ENCODE data around the gene PRKAR2B. TPM values are rescaled to one million over a fixed set of nuclear protein-coding genes. Genes with fewer than 3 reads are reported as not detected.

Gene PRKAR2B
- total and polyA plus RNA-seq, 2 experiments from 2014 or later = 48.8 to 50.6 TPM

- TF ChIP-seq, protein P1, sequence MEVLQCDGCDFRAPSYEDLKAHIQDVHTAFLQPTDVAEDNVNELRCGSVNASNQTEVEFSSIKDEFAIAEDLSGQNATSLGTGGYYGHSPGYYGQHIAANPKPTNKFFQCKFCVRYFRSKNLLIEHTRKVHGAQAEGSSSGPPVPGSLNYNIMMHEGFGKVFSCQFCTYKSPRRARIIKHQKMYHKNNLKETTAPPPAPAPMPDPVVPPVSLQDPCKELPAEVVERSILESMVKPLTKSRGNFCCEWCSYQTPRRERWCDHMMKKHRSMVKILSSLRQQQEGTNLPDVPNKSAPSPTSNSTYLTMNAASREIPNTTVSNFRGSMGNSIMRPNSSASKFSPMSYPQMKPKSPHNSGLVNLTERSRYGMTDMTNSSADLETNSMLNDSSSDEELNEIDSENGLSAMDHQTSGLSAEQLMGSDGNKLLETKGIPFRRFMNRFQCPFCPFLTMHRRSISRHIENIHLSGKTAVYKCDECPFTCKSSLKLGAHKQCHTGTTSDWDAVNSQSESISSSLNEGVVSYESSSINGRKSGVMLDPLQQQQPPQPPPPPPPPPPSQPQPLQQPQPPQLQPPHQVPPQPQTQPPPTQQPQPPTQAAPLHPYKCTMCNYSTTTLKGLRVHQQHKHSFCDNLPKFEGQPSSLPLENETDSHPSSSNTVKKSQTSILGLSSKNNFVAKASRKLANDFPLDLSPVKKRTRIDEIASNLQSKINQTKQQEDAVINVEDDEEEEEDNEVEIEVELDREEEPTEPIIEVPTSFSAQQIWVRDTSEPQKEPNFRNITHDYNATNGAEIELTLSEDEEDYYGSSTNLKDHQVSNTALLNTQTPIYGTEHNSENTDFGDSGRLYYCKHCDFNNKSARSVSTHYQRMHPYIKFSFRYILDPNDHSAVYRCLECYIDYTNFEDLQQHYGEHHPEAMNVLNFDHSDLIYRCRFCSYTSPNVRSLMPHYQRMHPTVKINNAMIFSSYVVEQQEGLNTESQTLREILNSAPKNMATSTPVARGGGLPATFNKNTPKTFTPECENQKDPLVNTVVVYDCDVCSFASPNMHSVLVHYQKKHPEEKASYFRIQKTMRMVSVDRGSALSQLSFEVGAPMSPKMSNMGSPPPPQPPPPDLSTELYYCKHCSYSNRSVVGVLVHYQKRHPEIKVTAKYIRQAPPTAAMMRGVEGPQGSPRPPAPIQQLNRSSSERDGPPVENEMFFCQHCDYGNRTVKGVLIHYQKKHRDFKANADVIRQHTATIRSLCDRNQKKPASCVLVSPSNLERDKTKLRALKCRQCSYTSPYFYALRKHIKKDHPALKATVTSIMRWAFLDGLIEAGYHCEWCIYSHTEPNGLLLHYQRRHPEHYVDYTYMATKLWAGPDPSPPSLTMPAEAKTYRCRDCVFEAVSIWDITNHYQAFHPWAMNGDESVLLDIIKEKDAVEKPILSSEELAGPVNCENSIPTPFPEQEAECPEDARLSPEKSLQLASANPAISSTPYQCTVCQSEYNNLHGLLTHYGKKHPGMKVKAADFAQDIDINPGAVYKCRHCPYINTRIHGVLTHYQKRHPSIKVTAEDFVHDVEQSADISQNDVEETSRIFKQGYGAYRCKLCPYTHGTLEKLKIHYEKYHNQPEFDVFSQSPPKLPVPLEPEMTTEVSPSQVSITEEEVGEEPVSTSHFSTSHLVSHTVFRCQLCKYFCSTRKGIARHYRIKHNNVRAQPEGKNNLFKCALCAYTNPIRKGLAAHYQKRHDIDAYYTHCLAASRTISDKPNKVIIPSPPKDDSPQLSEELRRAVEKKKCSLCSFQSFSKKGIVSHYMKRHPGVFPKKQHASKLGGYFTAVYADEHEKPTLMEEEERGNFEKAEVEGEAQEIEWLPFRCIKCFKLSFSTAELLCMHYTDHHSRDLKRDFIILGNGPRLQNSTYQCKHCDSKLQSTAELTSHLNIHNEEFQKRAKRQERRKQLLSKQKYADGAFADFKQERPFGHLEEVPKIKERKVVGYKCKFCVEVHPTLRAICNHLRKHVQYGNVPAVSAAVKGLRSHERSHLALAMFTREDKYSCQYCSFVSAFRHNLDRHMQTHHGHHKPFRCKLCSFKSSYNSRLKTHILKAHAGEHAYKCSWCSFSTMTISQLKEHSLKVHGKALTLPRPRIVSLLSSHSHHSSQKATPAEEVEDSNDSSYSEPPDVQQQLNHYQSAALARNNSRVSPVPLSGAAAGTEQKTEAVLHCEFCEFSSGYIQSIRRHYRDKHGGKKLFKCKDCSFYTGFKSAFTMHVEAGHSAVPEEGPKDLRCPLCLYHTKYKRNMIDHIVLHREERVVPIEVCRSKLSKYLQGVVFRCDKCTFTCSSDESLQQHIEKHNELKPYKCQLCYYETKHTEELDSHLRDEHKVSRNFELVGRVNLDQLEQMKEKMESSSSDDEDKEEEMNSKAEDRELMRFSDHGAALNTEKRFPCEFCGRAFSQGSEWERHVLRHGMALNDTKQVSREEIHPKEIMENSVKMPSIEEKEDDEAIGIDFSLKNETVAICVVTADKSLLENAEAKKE (CRISPR knock-in tag; IDR thresholded peaks at IDR 0.05) = no peak
- TF ChIP-seq NANOG (IDR thresholded peaks at IDR 0.05; ENCODE audit: borderline replicate concordance) = no peak
- TF ChIP-seq EZH2 (IDR thresholded peaks at IDR 0.05; ENCODE audit: low read depth, unreplicated experiment) = no peak
- no peak for TF ChIP-seq CTCF (conservative IDR thresholded peaks at IDR 0.05; ENCODE audit: low read depth in 2 of 2)
These were observed 143.3 kb downstream of the PRKAR2B start (continued) for GRCh38 chr7:107187774-107188173.

DNA sequence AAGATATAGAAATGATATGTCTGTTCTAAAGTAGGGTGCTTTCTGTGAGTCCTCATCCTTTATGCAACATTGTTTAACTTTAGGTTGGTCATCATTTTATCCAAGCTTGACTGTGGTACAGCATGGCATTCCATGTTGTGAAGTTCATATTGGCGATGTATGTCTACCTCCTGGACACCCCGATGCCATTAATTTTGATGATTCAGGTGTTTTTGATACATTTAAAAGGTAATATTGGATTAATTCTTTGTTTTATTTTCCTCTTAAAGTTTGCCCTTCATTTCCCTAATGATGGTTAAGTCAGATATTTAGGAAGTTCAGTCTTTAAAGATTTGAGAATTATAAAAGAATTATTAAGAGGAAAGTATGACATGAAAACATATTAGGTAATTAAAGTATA is 145.6 kb downstream of the PRKAR2B start:
- DNase-seq (ENCODE audit: low spot score) (no peak), ATAC-seq (no peak)
- H3K36me3 Mint-ChIP-seq (ENCODE audit: low read depth) = peaks cover 31% of the 10 kb centered on the region
- TF ChIP-seq EZH2phosphoT487 (IDR thresholded peaks at IDR 0.05; ENCODE audit: unreplicated experiment) (no peak), NANOG (IDR thresholded peaks at IDR 0.05; ENCODE audit: borderline replicate concordance) (no peak), ZNF114 (CRISPR knock-in tag; IDR thresholded peaks at IDR 0.05) (no peak), EZH2 (IDR thresholded peaks at IDR 0.05; ENCODE audit: low read depth, unreplicated experiment) (no peak)
- Histone ChIP-seq H3F3A (replicated peaks; ENCODE audit: low read depth) (no peaks in the 10 kb centered on the region), H3K4me3 (no peak overlapping the region), H3K79me2 (replicated peaks; ENCODE audit: insufficient read depth) (no peaks in the 10 kb centered on the region), H3K27me3 (ENCODE audit: insufficient read depth) (no peaks in the 10 kb centered on the region), H3K4me1 (ENCODE audit: insufficient read depth) (no peaks in the 10 kb centered on the region), H2AFZ (no peak overlapping the region), H4K20me1 (replicated peaks; ENCODE audit: insufficient read depth) (0 out of 2 replicates have a peak, but pooled peaks cover 3% of the 10 kb centered on the region), H3K9me2 (ENCODE audit: insufficient read depth) (no peaks in the 10 kb centered on the region), H3K27ac (ENCODE audit: low read depth) (no peak overlapping the region), H3K4me2 (no peak overlapping the region), H3K36me3 (ENCODE audit: insufficient read depth) (peaks cover 8% of the 10 kb centered on the region; the same call in 1 of the 2 replicates)
- H3K4me1 Mint-ChIP-seq = no peaks in the 10 kb centered on the region
- H3K4me3 Mint-ChIP-seq = no peak overlapping the region
- no peaks in the 10 kb centered on the region for H3K9me3 Mint-ChIP-seq
- H3K27ac Mint-ChIP-seq = no peak overlapping the region
- no peaks in the 10 kb centered on the region for H3K27me3 Mint-ChIP-seq (ENCODE audit: insufficient read depth, low read depth, poor library complexity)

Data from GM23338 (cell line).